CD4-positive, alpha-beta T cell treated with Interleukin-1 beta for 1 hour (primary cell): ENCODE measurements around the gene ANKRD27.
"Not testable (repeated sequence)": the region's sequence is repeated elsewhere in the genome, so short reads cannot be mapped to it uniquely, and the experiment has no call there.

Experiments
- DNase-seq, 2 donors: peaks; one replicate each; pipeline ENCODE4 v3.0.0-alpha.2; 2020 to 2022

The ANKRD27 gene

GRCh38 chr19:32599258-32599657 lies 75.7 kb downstream of the ANKRD27 start:
- no peak for DNase-seq

GRCh38 chr19:32598022-32598421 lies 77.0 kb downstream of the ANKRD27 start:
- no peak for DNase-seq

GRCh38 chr19:32595491-32595890 lies 79.5 kb downstream of the ANKRD27 start:
- DNase-seq: no peak

GRCh38 chr19:32594021-32594420 lies 81.0 kb downstream of the ANKRD27 start:
- no peak for DNase-seq

- DNase-seq: not testable (repeated sequence)
Observed at GRCh38 chr19:32587747-32588504, 87.1 kb downstream of the ANKRD27 start.

- peak in 1 of 2 donors; percentile 25 for DNase-seq
Observed at GRCh38 chr19:32581705-32582179, 93.2 kb downstream of the ANKRD27 start.

GRCh38 chr19:32580901-32581704 lies 93.9 kb downstream of the ANKRD27 start, which contains the start of gene PDCD5:
Gene PDCD5, plus strand, starts transcription at chr19:32581190. Its CDS starts 72 bp downstream, at chr19:32581262.
- peak; percentile 97 to 98 for DNase-seq

- no peak for DNase-seq
Observed at GRCh38 chr19:32580353-32580900, 94.6 kb downstream of the ANKRD27 start.

GRCh38 chr19:32576790-32577189 lies 98.2 kb downstream of the ANKRD27 start:
- DNase-seq: no peak

- no peak for DNase-seq
Observed at GRCh38 chr19:32573492-32573794, 101.5 kb downstream of the ANKRD27 start.

GRCh38 chr19:32572700-32573491 lies 102.1 kb downstream of the ANKRD27 start:
- not testable (repeated sequence) for DNase-seq

GRCh38 chr19:32571471-32572075 lies 103.4 kb downstream of the ANKRD27 start:
- DNase-seq: not testable (repeated sequence)

GRCh38 chr19:32570081-32570785 lies 104.7 kb downstream of the ANKRD27 start:
- DNase-seq: peak; percentile 56 to 66

- no peak for DNase-seq
Observed at GRCh38 chr19:32567486-32567885, 107.5 kb downstream of the ANKRD27 start.

GRCh38 chr19:32566246-32566830 lies 108.6 kb downstream of the ANKRD27 start:
- DNase-seq: no peak

GRCh38 chr19:32563761-32564160 lies 111.2 kb downstream of the ANKRD27 start:
- DNase-seq: no peak

- no peak for DNase-seq
Observed at GRCh38 chr19:32558607-32559228, 116.3 kb downstream of the ANKRD27 start.

GRCh38 chr19:32555786-32556185 lies 119.2 kb downstream of the ANKRD27 start:
- DNase-seq: no peak

GRCh38 chr19:32550666-32551065 lies 124.3 kb downstream of the ANKRD27 start:
- no peak for DNase-seq
